Measurements from ENCODE around the gene ACAD11. TPM values are rescaled to one million over a fixed set of nuclear protein-coding genes. Genes with fewer than 3 reads are reported as not detected.

ACAD11 gene
- polyA plus RNA-seq, 2 donors: 8.4 to 10.6 TPM

DNA sequence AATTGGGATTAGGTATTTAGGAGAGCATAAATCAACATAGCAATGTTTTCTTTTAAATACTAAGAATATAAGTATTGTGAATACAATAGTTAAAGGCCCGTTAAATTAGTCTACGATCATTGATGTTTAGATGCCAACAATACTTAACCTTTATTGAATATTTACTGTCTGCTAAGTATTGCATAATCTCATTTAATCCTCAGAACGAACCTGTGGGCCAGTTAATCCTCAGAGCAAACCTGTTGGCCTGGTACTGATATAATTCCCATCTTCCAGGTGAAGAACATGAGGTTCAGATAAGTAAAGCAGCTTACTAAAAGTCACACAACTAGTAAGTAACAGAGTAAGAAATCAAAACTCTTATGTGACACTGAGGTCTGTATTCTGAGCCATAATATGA, 119.9 kb downstream of the ACAD11 start:
- Histone ChIP-seq H3K36me3 (ENCODE audit: control insufficient read depth in 2 of 2, insufficient read depth in 2 of 2, low read length in 1 of 2) (peaks cover 0 to 2% of the 10 kb centered on the region in 2 donors), H3K27me3 (ENCODE audit: control insufficient read depth in 1 of 2, insufficient read depth in 2 of 2, low read length in 2 of 2) (no peaks in the 10 kb centered on the region), H3K9me3 (ENCODE audit: control insufficient read depth in 2 of 2, insufficient read depth in 1 of 2, low read depth in 1 of 2, low read length in 1 of 2) (no peaks in the 10 kb centered on the region), H3K4me1 (ENCODE audit: control insufficient read depth in 2 of 2, insufficient read depth in 2 of 2, low read length in 1 of 2) (no peaks in the 10 kb centered on the region), H3K4me3 (ENCODE audit: low read depth in 1 of 2, low read length in 2 of 2) (no peak overlapping the region), H3K27ac (ENCODE audit: low read depth in 2 of 2, low read length in 1 of 2) (no peak overlapping the region)
- 41 to 47% methylated on average over 3 of the region's 3 CpGs for WGBS, 2 donors

- WGBS, 2 donors: 49 to 73% methylated on average over 5 of the region's 5 CpGs
- no peak overlapping the region for H3K4me3 ChIP-seq (ENCODE audit: low read depth in 1 of 2, low read length in 2 of 2)
- no peaks in the 10 kb centered on the region for H3K4me1 ChIP-seq (ENCODE audit: control insufficient read depth in 2 of 2, insufficient read depth in 2 of 2, low read length in 1 of 2)
- peaks cover 0 to 5% of the 10 kb centered on the region in 2 donors for H3K36me3 ChIP-seq (ENCODE audit: control insufficient read depth in 2 of 2, insufficient read depth in 2 of 2, low read length in 1 of 2)
- no peaks in the 10 kb centered on the region for H3K27me3 ChIP-seq (ENCODE audit: control insufficient read depth in 1 of 2, insufficient read depth in 2 of 2, low read length in 2 of 2)
- no peak overlapping the region for H3K27ac ChIP-seq (ENCODE audit: low read depth in 2 of 2, low read length in 1 of 2)
- no peaks in the 10 kb centered on the region for H3K9me3 ChIP-seq (ENCODE audit: control insufficient read depth in 2 of 2, insufficient read depth in 1 of 2, low read depth in 1 of 2, low read length in 1 of 2)
Measured at GRCh38 chr3:132538072-132538471, 121.5 kb downstream of the ACAD11 start.

DNA sequence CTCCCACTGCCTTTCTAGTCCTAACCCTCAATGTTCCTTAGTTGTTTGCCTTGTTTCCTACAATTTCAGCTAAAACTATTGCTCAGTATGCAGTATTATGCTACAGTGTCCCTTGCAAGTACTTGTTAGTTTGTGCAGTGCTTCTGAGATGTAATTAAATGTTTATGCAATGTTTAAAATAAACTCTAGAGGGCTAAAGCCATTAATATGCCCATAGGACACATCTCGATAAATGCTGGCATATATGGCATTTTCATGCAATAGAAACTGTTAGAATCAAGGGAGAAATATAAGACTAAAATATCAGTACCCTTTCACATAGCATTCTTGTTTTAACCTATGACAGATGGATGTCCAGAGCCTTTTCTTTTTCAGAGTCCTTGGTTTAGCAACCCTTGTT, 122.3 kb downstream of the ACAD11 start:
- Histone ChIP-seq H3K27ac (ENCODE audit: low read depth in 2 of 2, low read length in 1 of 2) (no peak overlapping the region), H3K4me3 (ENCODE audit: low read depth in 1 of 2, low read length in 2 of 2) (no peak overlapping the region), H3K27me3 (ENCODE audit: control insufficient read depth in 1 of 2, insufficient read depth in 2 of 2, low read length in 2 of 2) (no peaks in the 10 kb centered on the region), H3K9me3 (ENCODE audit: control insufficient read depth in 2 of 2, insufficient read depth in 1 of 2, low read depth in 1 of 2, low read length in 1 of 2) (no peaks in the 10 kb centered on the region), H3K36me3 (ENCODE audit: control insufficient read depth in 2 of 2, insufficient read depth in 2 of 2, low read length in 1 of 2) (peaks cover 0 to 5% of the 10 kb centered on the region in 2 donors), H3K4me1 (ENCODE audit: control insufficient read depth in 2 of 2, insufficient read depth in 2 of 2, low read length in 1 of 2) (no peaks in the 10 kb centered on the region)
- WGBS, 2 donors: 82 to 84% methylated on average over 1 of the region's 1 CpG

DNA sequence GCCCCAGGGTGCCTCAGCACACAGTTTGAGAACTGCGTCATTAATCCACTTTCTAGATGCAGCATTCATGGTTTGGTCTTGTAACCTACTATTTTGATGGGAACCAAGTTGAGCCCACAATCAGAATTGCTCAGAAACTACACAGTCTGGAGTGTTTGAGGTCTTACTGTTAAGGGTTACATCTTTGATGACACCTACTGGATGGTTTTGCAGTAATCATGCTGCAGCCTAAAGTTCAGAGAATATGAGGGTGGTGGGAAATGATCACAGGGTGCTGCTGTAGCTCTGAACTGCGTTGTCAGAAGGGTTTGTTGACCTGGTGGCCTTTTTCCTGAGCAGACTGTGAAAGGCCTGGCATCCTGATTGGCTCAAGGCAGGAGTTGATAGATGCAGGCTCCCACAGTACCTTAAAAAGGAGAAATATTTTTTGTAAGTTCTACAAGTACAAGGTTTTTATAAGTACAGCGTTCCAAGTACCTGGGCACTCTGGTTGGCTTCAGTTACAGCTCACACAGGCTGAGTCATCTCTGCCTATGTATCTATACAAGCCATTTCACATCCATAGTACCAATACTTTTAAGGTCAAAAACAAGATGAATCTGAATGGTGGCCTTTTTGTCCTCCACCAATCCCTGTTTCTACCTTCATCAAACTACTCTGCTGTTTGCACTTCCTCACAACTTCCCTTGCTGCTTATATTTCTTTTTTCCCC, 123.0 kb downstream of the ACAD11 start:
- Histone ChIP-seq H3K27me3 (ENCODE audit: control insufficient read depth in 1 of 2, insufficient read depth in 2 of 2, low read length in 2 of 2) (no peaks in the 10 kb centered on the region), H3K27ac (ENCODE audit: low read depth in 2 of 2, low read length in 1 of 2) (no peak overlapping the region), H3K36me3 (ENCODE audit: control insufficient read depth in 2 of 2, insufficient read depth in 2 of 2, low read length in 1 of 2) (peaks cover 0 to 5% of the 10 kb centered on the region in 2 donors), H3K4me1 (ENCODE audit: control insufficient read depth in 2 of 2, insufficient read depth in 2 of 2, low read length in 1 of 2) (no peaks in the 10 kb centered on the region), H3K9me3 (ENCODE audit: control insufficient read depth in 2 of 2, insufficient read depth in 1 of 2, low read depth in 1 of 2, low read length in 1 of 2) (no peaks in the 10 kb centered on the region), H3K4me3 (ENCODE audit: low read depth in 1 of 2, low read length in 2 of 2) (no peak overlapping the region)
- WGBS, 2 donors: 84 to 89% methylated on average over 3 of the region's 3 CpGs

DNA sequence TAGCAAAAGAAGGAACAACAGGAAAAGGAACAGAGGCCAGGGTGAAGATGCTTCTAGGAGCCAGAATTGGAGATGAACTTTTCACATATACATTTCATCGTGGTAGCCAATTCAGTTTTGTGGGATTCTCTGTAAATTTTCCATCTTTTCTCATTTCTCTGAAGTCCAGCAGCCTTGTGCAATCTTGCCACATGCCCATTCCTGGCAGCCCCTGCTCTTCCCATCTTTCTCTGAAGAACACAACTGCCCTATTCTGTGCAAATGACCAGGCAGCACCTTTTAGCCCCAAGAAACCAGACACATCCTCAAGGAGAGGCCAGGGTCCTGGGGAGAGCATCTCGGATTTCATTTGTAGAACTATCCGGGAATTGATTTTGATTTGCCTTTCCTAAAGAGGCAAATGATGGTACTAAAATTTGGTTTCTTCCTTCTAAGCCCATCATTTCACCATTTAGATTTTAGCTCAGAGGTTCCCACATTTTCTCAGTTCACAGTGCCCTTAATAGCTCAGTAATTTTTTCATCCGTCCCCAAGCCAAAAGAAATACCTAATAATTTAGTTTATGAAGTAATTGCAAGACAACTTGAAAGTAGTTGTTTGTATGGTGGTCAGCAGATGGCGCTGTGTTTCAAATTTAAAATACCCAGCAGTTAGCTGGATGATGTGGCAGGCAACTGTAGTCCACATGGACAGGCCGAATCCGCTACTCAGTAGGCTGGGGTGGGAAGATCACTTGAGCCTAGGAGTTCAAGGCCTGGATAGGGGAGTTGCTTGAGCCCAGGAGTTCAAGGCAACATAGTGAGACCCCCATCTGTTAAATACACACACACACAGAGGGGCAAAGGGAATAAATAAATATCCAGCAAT, 123.8 kb downstream of the ACAD11 start:
- Histone ChIP-seq H3K27ac (ENCODE audit: low read depth in 2 of 2, low read length in 1 of 2) (no peak overlapping the region), H3K36me3 (ENCODE audit: control insufficient read depth in 2 of 2, insufficient read depth in 2 of 2, low read length in 1 of 2) (peaks cover under 1 to 6% of the 10 kb centered on the region in 2 donors)
- WGBS, 2 donors: 57 to 59% methylated on average over 7 of the region's 7 CpGs

GRCh38 chr3:132530624-132531023, 129.0 kb downstream of the ACAD11 start:
- Histone ChIP-seq H3K27ac (ENCODE audit: low read depth in 2 of 2, low read length in 1 of 2) (no peak overlapping the region), H3K36me3 (ENCODE audit: control insufficient read depth in 2 of 2, insufficient read depth in 2 of 2, low read length in 1 of 2) (peaks cover 14% of the 10 kb centered on the region in 2 donors), H3K9me3 (ENCODE audit: control insufficient read depth in 2 of 2, insufficient read depth in 1 of 2, low read depth in 1 of 2, low read length in 1 of 2) (no peaks in the 10 kb centered on the region), H3K27me3 (ENCODE audit: control insufficient read depth in 1 of 2, insufficient read depth in 2 of 2, low read length in 2 of 2) (no peaks in the 10 kb centered on the region), H3K4me1 (ENCODE audit: control insufficient read depth in 2 of 2, insufficient read depth in 2 of 2, low read length in 1 of 2) (no peaks in the 10 kb centered on the region), H3K4me3 (ENCODE audit: low read depth in 1 of 2, low read length in 2 of 2) (no peak overlapping the region)
- WGBS, 2 donors: 87 to 88% methylated on average over 3 of the region's 3 CpGs

More for the DNA sequence above, 123.8 kb downstream of the ACAD11 start:
- no peaks in the 10 kb centered on the region for H3K9me3 ChIP-seq (ENCODE audit: control insufficient read depth in 2 of 2, insufficient read depth in 1 of 2, low read depth in 1 of 2, low read length in 1 of 2)
- no peak overlapping the region for H3K4me3 ChIP-seq (ENCODE audit: low read depth in 1 of 2, low read length in 2 of 2)
- no peaks in the 10 kb centered on the region for H3K4me1 ChIP-seq (ENCODE audit: control insufficient read depth in 2 of 2, insufficient read depth in 2 of 2, low read length in 1 of 2)
- no peaks in the 10 kb centered on the region for H3K27me3 ChIP-seq (ENCODE audit: control insufficient read depth in 1 of 2, insufficient read depth in 2 of 2, low read length in 2 of 2)

GRCh38 chr3:132522353-132522752, 137.3 kb downstream of the ACAD11 start:
- no peaks in the 10 kb centered on the region for H3K27me3 ChIP-seq (ENCODE audit: control insufficient read depth in 1 of 2, insufficient read depth in 2 of 2, low read length in 2 of 2)
- 72 to 79% methylated on average over 3 of the region's 3 CpGs for WGBS, 2 donors
- H3K4me3 ChIP-seq (ENCODE audit: low read depth in 1 of 2, low read length in 2 of 2): no peak overlapping the region
- H3K36me3 ChIP-seq (ENCODE audit: control insufficient read depth in 2 of 2, insufficient read depth in 2 of 2, low read length in 1 of 2): peaks cover 3 to 5% of the 10 kb centered on the region in 2 donors
- H3K4me1 ChIP-seq (ENCODE audit: control insufficient read depth in 2 of 2, insufficient read depth in 2 of 2, low read length in 1 of 2): no peaks in the 10 kb centered on the region
- no peaks in the 10 kb centered on the region for H3K9me3 ChIP-seq (ENCODE audit: control insufficient read depth in 2 of 2, insufficient read depth in 1 of 2, low read depth in 1 of 2, low read length in 1 of 2)
- no peak overlapping the region for H3K27ac ChIP-seq (ENCODE audit: low read depth in 2 of 2, low read length in 1 of 2)

- Histone ChIP-seq H3K9me3 (ENCODE audit: control insufficient read depth in 2 of 2, insufficient read depth in 1 of 2, low read depth in 1 of 2, low read length in 1 of 2) (no peaks in the 10 kb centered on the region), H3K4me1 (ENCODE audit: control insufficient read depth in 2 of 2, insufficient read depth in 2 of 2, low read length in 1 of 2) (no peaks in the 10 kb centered on the region), H3K4me3 (ENCODE audit: low read depth in 1 of 2, low read length in 2 of 2) (no peak overlapping the region), H3K27me3 (ENCODE audit: control insufficient read depth in 1 of 2, insufficient read depth in 2 of 2, low read length in 2 of 2) (no peaks in the 10 kb centered on the region), H3K36me3 (ENCODE audit: control insufficient read depth in 2 of 2, insufficient read depth in 2 of 2, low read length in 1 of 2) (peaks cover 5% of the 10 kb centered on the region in 2 donors), H3K27ac (ENCODE audit: low read depth in 2 of 2, low read length in 1 of 2) (no peak overlapping the region)
- 81 to 94% methylated on average over 5 of the region's 5 CpGs for WGBS, 2 donors
Measured at GRCh38 chr3:132521901-132522300, 137.7 kb downstream of the ACAD11 start.

DNA sequence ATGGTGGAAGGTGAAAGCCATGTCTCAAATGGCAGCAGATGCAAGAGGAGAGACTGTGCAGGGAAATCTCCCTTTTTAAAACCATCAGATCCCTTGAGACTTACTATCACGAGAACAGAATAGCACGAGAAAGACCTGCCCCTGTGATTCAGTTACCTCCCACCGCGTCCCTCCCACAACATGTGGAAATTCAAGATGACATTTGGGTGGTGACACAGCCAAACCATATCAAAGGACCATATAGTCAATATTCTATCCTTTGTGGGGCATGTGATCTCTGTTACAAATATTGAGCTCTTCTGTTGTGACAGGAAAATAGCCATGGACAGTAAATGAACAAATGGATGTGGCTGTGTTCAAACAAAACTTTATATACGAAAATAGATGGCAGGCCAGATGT, 139.7 kb downstream of the ACAD11 start:
- no peaks in the 10 kb centered on the region for H3K4me1 ChIP-seq (ENCODE audit: control insufficient read depth in 2 of 2, insufficient read depth in 2 of 2, low read length in 1 of 2)
- H3K4me3 ChIP-seq (ENCODE audit: low read depth in 1 of 2, low read length in 2 of 2): no peak overlapping the region
- peaks cover 2 to 5% of the 10 kb centered on the region in 2 donors for H3K36me3 ChIP-seq (ENCODE audit: control insufficient read depth in 2 of 2, insufficient read depth in 2 of 2, low read length in 1 of 2)
- no peaks in the 10 kb centered on the region for H3K9me3 ChIP-seq (ENCODE audit: control insufficient read depth in 2 of 2, insufficient read depth in 1 of 2, low read depth in 1 of 2, low read length in 1 of 2)
- 89 to 90% methylated on average over 5 of the region's 5 CpGs for WGBS, 2 donors
- no peaks in the 10 kb centered on the region for H3K27me3 ChIP-seq (ENCODE audit: control insufficient read depth in 1 of 2, insufficient read depth in 2 of 2, low read length in 2 of 2)
- H3K27ac ChIP-seq (ENCODE audit: low read depth in 2 of 2, low read length in 1 of 2): no peak overlapping the region

All from esophagus (tissue), 2 donors.